KMS-11 (cell line): ENCODE measurements around the gene ASCC2.

ENCODE experiments used
- H2AFZ ChIP-seq: fragments of 200-600 bp; sonication (generic); 2 replicates; pipeline ENCODE4 v1.6.1; 2016; ENCODE audit warnings: antibody characterized with exemption, mixed run types, low read depth
- H3K27ac ChIP-seq: fragments of 200-600 bp; sonication (generic); 2 replicates; pipeline ENCODE4 v1.6.1; 2016; ENCODE audit warnings: mild to moderate bottlenecking, mixed run types
- H3K27me3 ChIP-seq: fragments of 200-600 bp; sonication (generic); 2 replicates; pipeline ENCODE4 v1.6.1; 2017; ENCODE audit warnings: mild to moderate bottlenecking, low read depth, mixed run types, moderate library complexity; ENCODE audit not compliant: insufficient read depth
- H3K36me3 ChIP-seq: fragments of 200-600 bp; sonication (generic); 2 replicates; pipeline ENCODE4 v1.6.1; 2017; ENCODE audit warnings: mild to moderate bottlenecking, mixed run types; ENCODE audit not compliant: insufficient read depth
- H3K4me1 ChIP-seq: fragments of 200-600 bp; sonication (generic); 2 replicates; pipeline ENCODE4 v1.6.1; 2016; ENCODE audit warnings: mild to moderate bottlenecking, low read depth, mixed run types; ENCODE audit not compliant: poor library complexity, severe bottlenecking
- H3K4me2 ChIP-seq: fragments of 200-600 bp; sonication (generic); 2 replicates; pipeline ENCODE4 v1.7.0; 2016; ENCODE audit warnings: mild to moderate bottlenecking, mixed run types
- H3K4me3 ChIP-seq: fragments of 200-600 bp; sonication (generic); IDR thresholded peaks from 2 replicates; pipeline ENCODE4 v1.6.1; 2017; ENCODE audit warnings: low read depth, low read length, mixed read lengths; ENCODE audit not compliant: insufficient read depth
- H3K79me2 ChIP-seq: fragments of 200-600 bp; sonication (generic); 2 replicates; pipeline ENCODE4 v1.6.1; 2016; ENCODE audit warnings: low read depth, mixed run types; ENCODE audit not compliant: insufficient read depth
- H3K9ac ChIP-seq: fragments of 200-600 bp; sonication (generic); 2 replicates; pipeline ENCODE4 v1.6.1; 2016; ENCODE audit warnings: mild to moderate bottlenecking, mixed run types
- H4K20me1 ChIP-seq: fragments of 200-600 bp; sonication (generic); 2 replicates; pipeline ENCODE4 v1.6.1; 2016; ENCODE audit warnings: mild to moderate bottlenecking, mixed run types; ENCODE audit not compliant: insufficient read depth
- TF ChIP-seq, protein P1 (sequence below): fragments of 200-600 bp; sonication (generic); conservative IDR thresholded peaks from 2 replicates; pipeline ENCODE4 v1.6.1; 2017; ENCODE audit warnings: low read depth, mild to moderate bottlenecking, antibody characterized with exemption, low read length, moderate library complexity, mixed read lengths

Gene ASCC2

DNA sequence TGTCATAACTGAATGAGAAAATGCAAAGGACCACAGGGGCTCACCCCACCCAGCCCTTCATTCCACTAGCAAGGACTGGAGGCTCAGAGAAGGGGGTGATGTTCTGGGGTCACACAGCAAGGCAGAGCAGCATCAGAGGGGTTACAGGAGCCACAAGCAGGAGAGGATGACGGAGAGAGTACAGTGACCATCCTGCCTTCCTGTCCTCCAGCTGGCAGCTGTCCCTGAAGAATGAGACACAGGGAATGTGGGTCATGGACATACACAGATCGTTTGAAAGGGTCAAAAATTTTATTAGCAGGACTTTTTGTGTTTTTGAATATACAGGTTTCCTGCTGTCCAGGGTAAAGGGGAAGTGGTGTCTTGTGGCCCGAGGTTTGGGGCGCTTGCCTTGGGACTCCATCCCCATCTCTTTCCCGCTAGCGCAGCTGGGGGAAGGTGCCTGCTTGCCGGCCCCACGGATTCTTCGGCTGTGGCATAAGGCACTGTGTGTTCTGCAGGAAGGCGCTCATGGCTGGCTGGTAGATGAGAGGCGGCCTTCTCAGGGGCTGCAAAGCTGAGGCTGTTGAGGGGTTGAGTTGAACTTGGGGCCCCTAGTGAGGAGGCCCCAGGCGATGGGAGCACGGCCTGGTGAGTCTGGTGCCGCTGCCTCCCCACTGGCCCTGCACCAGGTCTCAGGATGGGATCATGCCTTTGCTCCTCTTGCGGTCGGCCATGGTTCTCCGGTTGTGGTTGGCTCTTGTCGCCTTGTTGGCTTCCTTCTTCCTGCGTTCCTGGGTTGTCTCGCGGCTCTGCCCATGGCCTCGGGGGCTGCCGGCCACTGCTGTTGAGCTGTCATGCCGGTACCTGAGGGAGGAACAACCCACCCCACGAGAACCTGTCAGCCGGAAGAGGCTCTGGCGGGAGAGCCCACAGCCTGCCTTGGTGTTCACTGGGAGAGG is 49.5 kb downstream of the ASCC2 start:
- H3K9ac ChIP-seq, result no peak overlapping the region
- no peaks in the 10 kb centered on the region for H3K27me3 ChIP-seq
- H3K36me3 ChIP-seq, result no peaks in the 10 kb centered on the region
- no peak overlapping the region for H3K4me2 ChIP-seq
- H3K4me1 ChIP-seq, result no peaks in the 10 kb centered on the region
- TF ChIP-seq, protein P1, sequence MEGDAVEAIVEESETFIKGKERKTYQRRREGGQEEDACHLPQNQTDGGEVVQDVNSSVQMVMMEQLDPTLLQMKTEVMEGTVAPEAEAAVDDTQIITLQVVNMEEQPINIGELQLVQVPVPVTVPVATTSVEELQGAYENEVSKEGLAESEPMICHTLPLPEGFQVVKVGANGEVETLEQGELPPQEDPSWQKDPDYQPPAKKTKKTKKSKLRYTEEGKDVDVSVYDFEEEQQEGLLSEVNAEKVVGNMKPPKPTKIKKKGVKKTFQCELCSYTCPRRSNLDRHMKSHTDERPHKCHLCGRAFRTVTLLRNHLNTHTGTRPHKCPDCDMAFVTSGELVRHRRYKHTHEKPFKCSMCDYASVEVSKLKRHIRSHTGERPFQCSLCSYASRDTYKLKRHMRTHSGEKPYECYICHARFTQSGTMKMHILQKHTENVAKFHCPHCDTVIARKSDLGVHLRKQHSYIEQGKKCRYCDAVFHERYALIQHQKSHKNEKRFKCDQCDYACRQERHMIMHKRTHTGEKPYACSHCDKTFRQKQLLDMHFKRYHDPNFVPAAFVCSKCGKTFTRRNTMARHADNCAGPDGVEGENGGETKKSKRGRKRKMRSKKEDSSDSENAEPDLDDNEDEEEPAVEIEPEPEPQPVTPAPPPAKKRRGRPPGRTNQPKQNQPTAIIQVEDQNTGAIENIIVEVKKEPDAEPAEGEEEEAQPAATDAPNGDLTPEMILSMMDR, result no peak
- no peak overlapping the region for H3K4me3 ChIP-seq
- no peak overlapping the region for H3K27ac ChIP-seq
- no peak overlapping the region for H2AFZ ChIP-seq
- H3K79me2 ChIP-seq, result no peaks in the 10 kb centered on the region
- no peaks in the 10 kb centered on the region for H4K20me1 ChIP-seq

DNA sequence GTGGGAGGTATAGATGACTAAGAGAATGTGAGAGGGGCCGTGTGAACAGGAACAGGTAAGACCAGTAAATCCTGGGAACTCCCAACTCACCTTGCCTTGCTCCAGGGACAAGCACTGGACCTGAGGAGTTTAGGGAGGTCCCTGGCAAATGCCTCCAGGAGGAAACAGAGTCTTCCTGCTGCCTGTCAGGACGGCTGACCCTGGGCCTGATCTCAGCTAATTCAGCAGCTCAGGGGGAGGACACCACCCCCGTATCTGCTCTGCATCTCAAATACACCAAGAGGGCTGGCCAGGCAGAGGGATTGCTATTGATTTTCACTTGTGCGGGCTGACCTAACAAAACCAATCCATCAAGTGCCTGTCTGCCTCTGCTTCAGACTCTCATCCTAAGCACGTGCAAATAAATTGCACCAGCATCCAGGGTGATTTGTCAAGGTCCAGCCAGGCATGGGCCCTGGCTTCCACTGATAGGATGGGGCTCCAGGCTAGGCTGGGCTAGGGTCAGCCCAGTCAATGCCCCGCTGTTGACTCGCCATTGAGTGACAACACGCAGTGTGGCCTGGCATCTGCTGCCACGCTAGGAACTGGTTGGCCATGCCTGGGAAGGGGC is 50.6 kb downstream of the ASCC2 start:
- TF ChIP-seq, protein P1, result no peak
- Histone ChIP-seq H3K4me3 (no peak overlapping the region), H3K79me2 (no peaks in the 10 kb centered on the region), H2AFZ (no peak overlapping the region), H3K4me2 (no peak overlapping the region), H3K4me1 (no peaks in the 10 kb centered on the region), H4K20me1 (no peaks in the 10 kb centered on the region), H3K36me3 (no peaks in the 10 kb centered on the region), H3K9ac (no peak overlapping the region), H3K27me3 (no peaks in the 10 kb centered on the region), H3K27ac (no peak overlapping the region)

DNA sequence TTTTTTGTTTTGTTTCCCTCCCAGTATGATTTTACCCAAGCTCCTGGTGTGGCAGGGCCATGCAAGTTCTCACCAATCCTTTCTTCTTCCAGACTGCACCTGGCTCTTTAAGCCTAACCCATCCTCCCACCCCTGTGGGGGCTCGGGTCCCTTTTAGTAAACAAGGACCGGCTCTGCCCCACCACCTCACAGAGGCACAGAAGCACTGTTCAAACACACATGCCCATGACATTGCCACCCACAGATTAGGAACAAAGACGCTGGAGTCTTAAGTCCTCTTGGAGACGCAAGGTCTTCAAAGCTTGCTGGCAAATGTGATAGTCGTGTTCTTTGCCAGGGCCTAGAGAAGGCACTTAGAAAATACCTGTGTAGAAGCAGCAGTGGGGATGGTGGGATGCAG is 52.0 kb downstream of the ASCC2 start:
- TF ChIP-seq, protein P1, result no peak
- no peak overlapping the region for H2AFZ ChIP-seq
- no peak overlapping the region for H3K27ac ChIP-seq
- H3K4me1 ChIP-seq, result no peaks in the 10 kb centered on the region
- no peak overlapping the region for H3K4me3 ChIP-seq
- no peaks in the 10 kb centered on the region for H3K27me3 ChIP-seq
- no peaks in the 10 kb centered on the region for H3K36me3 ChIP-seq
- H4K20me1 ChIP-seq, result no peaks in the 10 kb centered on the region
- H3K9ac ChIP-seq, result no peak overlapping the region
- no peak overlapping the region for H3K4me2 ChIP-seq
- no peaks in the 10 kb centered on the region for H3K79me2 ChIP-seq

DNA sequence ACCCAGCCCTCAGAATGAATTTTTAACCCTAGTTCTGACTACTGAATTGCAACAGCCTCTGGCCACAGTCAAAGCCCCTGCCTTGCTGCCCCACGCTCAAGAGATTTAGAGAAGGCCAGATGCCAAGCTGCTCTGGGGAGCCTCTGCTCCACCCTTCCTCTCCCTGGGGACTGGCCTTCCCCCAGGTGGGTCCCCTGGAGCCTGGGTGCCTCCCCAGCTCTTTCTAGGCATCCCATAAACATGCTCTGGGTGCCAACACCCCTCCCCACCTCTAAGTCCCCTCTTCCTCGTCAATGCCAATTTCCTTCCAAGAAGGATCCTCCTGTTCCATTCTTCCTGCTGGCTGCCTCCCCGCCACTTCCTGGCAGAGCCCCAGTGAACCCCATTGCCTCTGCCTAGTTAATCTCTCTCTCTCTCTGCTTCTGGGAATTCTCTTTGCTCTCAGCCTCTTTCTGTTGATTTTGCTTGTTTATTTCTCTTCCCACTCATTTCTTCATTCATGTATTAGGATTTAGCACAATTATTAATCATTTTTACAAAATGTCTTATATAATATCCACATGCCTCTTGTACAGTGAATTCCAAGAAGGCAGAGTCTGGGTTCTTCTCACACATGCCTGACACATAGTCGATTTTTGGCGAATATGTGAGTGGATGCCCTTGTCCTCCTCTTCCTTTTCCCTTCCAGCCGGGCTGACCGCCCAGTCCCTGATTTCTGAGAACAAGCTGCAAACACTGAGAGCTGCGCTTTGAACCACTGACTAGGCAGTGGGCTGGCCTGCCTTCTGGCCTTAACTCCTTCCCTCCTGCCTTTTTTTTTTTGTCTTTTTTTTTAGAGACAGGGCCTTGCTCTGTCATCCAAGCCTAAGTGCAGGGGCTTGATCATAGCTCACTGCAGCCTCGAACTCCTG is 53.4 kb downstream of the ASCC2 start:
- no peak overlapping the region for H3K27ac ChIP-seq
- H3K36me3 ChIP-seq, result no peaks in the 10 kb centered on the region

More for the DNA sequence above, 53.4 kb downstream of the ASCC2 start:
- Histone ChIP-seq H2AFZ (no peak overlapping the region), H3K4me2 (no peak overlapping the region), H3K4me1 (no peaks in the 10 kb centered on the region), H3K27me3 (no peaks in the 10 kb centered on the region), H3K9ac (no peak overlapping the region), H3K79me2 (no peaks in the 10 kb centered on the region), H4K20me1 (no peaks in the 10 kb centered on the region), H3K4me3 (no peak overlapping the region)
- TF ChIP-seq, protein P1, result no peak
